Measurements from ENCODE around the gene SEMA4C.

DNA sequence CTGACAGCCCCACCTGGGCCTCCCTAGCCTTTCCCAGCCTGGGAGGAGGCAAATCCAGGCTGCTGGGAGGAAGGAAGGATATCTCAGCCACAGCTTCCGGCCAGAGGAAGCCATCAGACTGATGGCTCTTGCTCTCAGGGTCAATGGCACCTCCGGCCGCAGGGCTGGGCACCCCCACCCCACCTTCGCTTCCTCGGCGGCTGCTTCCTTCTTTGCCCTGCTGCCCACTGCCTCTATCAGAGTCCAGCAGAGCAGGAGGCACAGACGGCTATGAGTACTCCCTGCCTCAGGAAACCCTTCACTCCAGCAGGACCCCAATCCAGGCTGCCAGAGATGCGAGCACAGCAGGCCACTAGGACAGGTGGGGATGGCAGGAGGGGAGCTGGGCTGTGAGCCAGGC, 3.3 kb downstream of the SEMA4C start:
- TF ChIP-seq, protein P1, sequence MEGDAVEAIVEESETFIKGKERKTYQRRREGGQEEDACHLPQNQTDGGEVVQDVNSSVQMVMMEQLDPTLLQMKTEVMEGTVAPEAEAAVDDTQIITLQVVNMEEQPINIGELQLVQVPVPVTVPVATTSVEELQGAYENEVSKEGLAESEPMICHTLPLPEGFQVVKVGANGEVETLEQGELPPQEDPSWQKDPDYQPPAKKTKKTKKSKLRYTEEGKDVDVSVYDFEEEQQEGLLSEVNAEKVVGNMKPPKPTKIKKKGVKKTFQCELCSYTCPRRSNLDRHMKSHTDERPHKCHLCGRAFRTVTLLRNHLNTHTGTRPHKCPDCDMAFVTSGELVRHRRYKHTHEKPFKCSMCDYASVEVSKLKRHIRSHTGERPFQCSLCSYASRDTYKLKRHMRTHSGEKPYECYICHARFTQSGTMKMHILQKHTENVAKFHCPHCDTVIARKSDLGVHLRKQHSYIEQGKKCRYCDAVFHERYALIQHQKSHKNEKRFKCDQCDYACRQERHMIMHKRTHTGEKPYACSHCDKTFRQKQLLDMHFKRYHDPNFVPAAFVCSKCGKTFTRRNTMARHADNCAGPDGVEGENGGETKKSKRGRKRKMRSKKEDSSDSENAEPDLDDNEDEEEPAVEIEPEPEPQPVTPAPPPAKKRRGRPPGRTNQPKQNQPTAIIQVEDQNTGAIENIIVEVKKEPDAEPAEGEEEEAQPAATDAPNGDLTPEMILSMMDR (IDR thresholded peaks at IDR 0.05) = no peak
- TF ChIP-seq POLR2A (IDR thresholded peaks at IDR 0.05) = no peak

Measured in transverse colon (tissue), 3 donors.